Brain microvascular endothelial cell (primary cell): ENCODE measurements around the gene SPPL2B.

Source experiments
- DNase-seq: peaks from one replicate; pipeline ENCODE4 v3.0.0-alpha.2; 2020
- H3K27ac ChIP-seq: fragments of 250-450 bp; sonication (Bioruptor Pico); 2 replicates; pipeline ENCODE4 v1.5.1; 2020; ENCODE audit warnings: mild to moderate bottlenecking, moderate library complexity
- H3K27me3 ChIP-seq: fragments of 250-450 bp; sonication (Bioruptor Pico); replicated peaks from 2 replicates; pipeline ENCODE4 v1.5.1; 2020; ENCODE audit warnings: mild to moderate bottlenecking
- H3K36me3 ChIP-seq: fragments of 250-450 bp; sonication (Bioruptor Pico); replicated peaks from 2 replicates; pipeline ENCODE4 v1.5.1; 2020; ENCODE audit warnings: mild to moderate bottlenecking
- H3K4me3 ChIP-seq: 2 replicates; pipeline ENCODE4 v1.5.1; 2011; ENCODE audit warnings: low read depth, mild to moderate bottlenecking, control low read depth, low read length, moderate library complexity
- CTCF ChIP-seq: IDR thresholded peaks from 2 replicates; pipeline ENCODE4 v1.5.1; 2011; ENCODE audit warnings: low read depth, mild to moderate bottlenecking, moderate library complexity, low read length, control low read depth, inconsistent platforms; ENCODE audit errors: missing control alignments
- in situ Hi-C: cut with HindIII; loops from 2 replicates; pipeline ENCODE4 v1.10.0; 2017; ENCODE audit warnings: low sequenced_read_pairs, low pct_ligation_motif_present

The SPPL2B gene

DNA sequence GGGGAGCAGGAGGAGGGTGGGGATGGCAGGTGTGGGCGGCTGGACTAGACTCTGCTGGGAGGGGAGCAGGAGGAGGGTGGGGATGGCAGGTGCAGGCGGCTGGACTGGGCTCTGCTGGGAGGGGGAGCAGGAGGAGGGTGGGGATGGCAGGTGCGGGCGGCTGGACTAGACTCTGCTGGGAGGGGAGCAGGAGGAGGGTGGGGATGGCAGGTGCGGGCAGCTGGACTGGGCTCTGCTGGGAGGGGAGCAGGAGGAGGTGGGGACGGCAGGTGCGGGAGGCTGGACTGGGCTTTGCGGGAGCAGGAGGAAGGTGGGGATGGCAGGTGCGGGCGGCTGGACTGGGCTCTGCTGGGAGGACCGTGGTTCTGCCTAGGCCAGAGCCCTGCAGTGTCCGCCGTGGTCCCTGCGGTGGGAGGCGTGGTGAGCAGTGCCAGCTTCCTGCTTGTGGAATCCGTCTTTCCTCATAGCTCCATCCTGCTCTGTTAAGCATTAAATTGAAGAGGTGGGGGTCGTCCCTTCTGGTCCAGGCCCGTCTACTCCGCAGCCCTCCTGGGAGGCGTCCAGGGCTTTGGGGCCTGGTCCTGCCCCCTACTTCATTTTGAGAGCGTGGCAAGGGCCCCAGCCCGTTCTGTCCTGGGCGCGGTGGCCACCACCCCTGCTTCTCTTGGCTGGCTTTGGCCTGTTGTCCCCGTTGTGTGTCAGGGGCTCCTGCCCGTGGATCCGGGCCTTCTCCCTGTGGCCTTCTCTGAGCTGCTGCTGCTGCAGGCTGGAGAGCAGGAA lies 4.7 kb downstream of the SPPL2B start:
- no peak overlapping the region for H3K27ac ChIP-seq
- no peaks in the 10 kb centered on the region for H3K36me3 ChIP-seq
- no peak for DNase-seq
- in situ Hi-C loops, result no loop called here
- no peak for TF ChIP-seq CTCF
- no peaks in the 10 kb centered on the region for H3K27me3 ChIP-seq
- H3K4me3 ChIP-seq, result no peak overlapping the region

- DNase-seq, result no peak
- Histone ChIP-seq H3K27me3 (no peaks in the 10 kb centered on the region), H3K36me3 (peaks cover 2% of the 10 kb centered on the region), H3K27ac (no peak overlapping the region), H3K4me3 (no peak overlapping the region)
- in situ Hi-C loops, result no loop called here
- no peak for TF ChIP-seq CTCF
Measured at GRCh38 chr19:2333807-2334211, 5.3 kb downstream of the SPPL2B start.

DNA sequence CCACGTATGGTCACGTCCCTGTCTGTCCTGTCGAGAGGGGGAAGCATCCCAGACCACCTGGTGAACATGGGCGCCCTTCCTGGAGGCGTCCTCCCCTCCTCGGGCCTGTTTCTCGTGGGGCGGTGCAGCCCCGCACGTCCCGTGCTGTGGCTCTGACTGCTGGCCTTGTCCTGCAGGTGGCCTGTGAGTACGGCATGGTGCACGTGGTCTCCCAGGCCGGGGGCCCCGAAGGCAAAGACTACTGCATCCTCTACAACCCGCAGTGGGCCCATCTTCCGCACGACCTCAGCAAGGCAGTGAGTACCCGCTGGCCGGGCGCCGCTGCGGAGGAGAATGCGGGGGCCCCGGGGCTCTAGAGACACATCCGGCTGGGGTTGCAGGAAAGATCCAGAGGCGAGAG lies 5.9 kb downstream of the SPPL2B start:
- TF ChIP-seq CTCF, result no peak
- in situ Hi-C loops, result no loop called here
- H3K36me3 ChIP-seq, result peaks cover 6% of the 10 kb centered on the region

DNA sequence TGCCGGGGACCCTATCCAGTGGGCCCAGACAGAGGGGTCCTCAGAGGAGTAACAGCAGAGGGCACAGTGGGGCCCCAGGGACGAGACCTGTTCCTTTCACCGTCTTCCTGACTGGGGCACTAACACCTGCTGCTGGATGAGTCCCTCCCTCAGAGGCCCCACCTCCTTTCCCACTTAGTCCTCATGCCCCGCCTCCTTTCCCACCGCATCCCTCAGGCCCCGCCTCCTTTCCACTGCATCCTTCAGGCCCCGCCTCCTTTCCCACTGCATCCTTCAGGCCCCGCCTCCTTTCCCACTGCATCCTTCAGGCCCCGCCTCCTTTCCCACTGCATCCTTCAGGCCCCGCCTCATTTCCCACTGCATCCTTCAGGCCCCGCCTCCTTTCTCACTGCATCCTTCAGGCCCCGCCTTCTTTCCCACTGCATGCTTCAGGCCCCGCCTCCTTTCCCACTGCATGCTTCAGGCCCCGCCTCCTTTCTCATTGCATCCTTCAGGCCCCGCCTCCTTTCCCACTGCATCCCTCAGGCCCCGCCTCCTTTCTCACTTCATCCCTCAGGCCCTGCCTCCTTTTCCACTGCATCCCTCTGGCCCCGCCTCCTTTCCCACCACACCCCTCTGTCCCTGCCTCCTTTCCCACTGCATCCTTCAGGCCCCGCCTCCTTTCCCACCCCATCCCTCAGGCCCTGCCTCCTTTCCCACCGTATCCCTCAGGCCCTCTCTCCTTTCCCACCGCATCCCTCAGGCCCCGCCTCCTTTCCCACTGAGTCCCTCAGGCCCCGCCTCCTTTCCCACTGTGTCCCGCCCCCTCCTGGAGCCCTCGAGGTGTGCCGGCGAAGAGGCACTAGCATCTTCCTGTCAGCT lies 6.7 kb downstream of the SPPL2B start:
- Histone ChIP-seq H3K4me3 (no peak overlapping the region), H3K27me3 (no peaks in the 10 kb centered on the region), H3K27ac (no peak overlapping the region), H3K36me3 (peaks cover 8% of the 10 kb centered on the region)
- TF ChIP-seq CTCF, result no peak
- in situ Hi-C loops, result no loop called here
- DNase-seq, result no peak

More for the DNA sequence above, 5.9 kb downstream of the SPPL2B start:
- Histone ChIP-seq H3K27ac (no peak overlapping the region), H3K27me3 (no peaks in the 10 kb centered on the region), H3K4me3 (no peak overlapping the region)
- DNase-seq, result no peak

- no peak for TF ChIP-seq CTCF
- peaks cover 8% of the 10 kb centered on the region for H3K36me3 ChIP-seq
- H3K27me3 ChIP-seq, result no peaks in the 10 kb centered on the region
- in situ Hi-C loops, result no loop called here
- H3K4me3 ChIP-seq, result no peak overlapping the region
- DNase-seq, result no peak
- no peak overlapping the region for H3K27ac ChIP-seq
Measured at GRCh38 chr19:2335848-2336247, 7.4 kb downstream of the SPPL2B start.
